Stimulated activated effector memory CD8-positive, alpha-beta T cell treated with anti-CD3 and anti-CD28 coated beads, Interleukin-12 subunit alpha, Interleukin-12 subunit beta, amount 100 ng/mL, for 72 hours (primary cell): ENCODE results near the gene PAEP.

ENCODE experiments used
- ATAC-seq: fragments of 150-1000 bp; cut with Tn5 transposase; 2 replicates; pipeline ENCODE4 v1.10.0; 2021
- DNase-seq, 2 donors: peaks; one replicate each; pipeline ENCODE4 v3.0.0; 2021 to 2022; ENCODE audit warnings: low spot score in 2 of 2
- H3K27ac Mint-ChIP-seq: one replicate; pipeline ENCODE4 v1.8.0; 2022; ENCODE audit warnings: mild to moderate bottlenecking, mixed read lengths
- H3K36me3 Mint-ChIP-seq: one replicate; pipeline ENCODE4 v1.8.0; 2022; ENCODE audit warnings: mild to moderate bottlenecking, mixed read lengths
- H3K4me1 Mint-ChIP-seq: one replicate; pipeline ENCODE4 v1.8.0; 2022; ENCODE audit warnings: mixed read lengths
- H3K4me3 Mint-ChIP-seq: one replicate; pipeline ENCODE4 v1.8.0; 2022; ENCODE audit warnings: mild to moderate bottlenecking, mixed read lengths
- H3K9me3 Mint-ChIP-seq: one replicate; pipeline ENCODE4 v1.8.0; 2022; ENCODE audit warnings: mixed read lengths

The PAEP gene

GRCh38 chr9:135607401-135608293 is 46.1 kb downstream of the PAEP start:
- ATAC-seq (no peak), DNase-seq (peak in 1 of 2 donors; percentile 34)
- Mint-ChIP-seq H3K36me3 (peaks cover 5% of the 10 kb centered on the region), H3K4me3 (no peak overlapping the region), H3K27ac (no peak overlapping the region), H3K4me1 (no peaks in the 10 kb centered on the region), H3K9me3 (no peaks in the 10 kb centered on the region)

DNA sequence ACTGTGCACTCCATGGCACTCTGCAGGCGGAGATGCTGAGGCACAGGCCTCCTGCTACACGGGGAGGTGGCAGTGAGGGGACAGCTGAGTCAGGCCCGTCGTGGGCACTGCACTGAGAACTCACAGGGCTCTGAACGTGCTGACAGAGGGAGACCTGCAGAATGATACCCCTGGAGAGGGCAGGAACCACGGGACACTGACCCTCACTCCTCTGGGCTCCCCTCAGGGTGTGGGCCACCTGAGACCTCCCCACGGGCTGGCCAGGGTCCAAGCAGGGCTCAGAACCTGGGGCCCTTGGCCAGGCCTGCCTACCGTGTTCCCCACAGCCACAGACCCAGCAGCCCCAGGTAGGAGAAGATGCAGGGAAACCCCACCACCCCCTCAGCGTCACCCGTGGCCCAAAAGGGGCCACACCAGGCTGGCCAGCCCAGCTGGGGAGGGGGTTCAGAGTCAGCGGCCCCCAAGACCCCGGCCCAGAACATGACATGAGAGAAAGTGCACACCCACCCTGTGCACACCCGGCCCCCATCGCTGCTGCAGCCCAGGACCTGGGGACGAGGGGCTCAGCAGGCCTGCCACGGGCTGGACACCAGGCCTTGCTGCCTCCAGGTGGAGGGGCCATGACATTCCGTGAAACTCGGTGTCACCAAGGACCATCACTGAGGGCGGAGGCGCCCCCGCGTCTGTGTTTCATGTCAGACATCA is 46.9 kb downstream of the PAEP start:
- H3K4me3 Mint-ChIP-seq: no peak overlapping the region
- ATAC-seq: no peak
- peak in 1 of 2 donors; percentile 22 for DNase-seq
- no peak overlapping the region for H3K27ac Mint-ChIP-seq
- H3K36me3 Mint-ChIP-seq: peaks cover 5% of the 10 kb centered on the region
- no peaks in the 10 kb centered on the region for H3K9me3 Mint-ChIP-seq
- no peaks in the 10 kb centered on the region for H3K4me1 Mint-ChIP-seq

DNA sequence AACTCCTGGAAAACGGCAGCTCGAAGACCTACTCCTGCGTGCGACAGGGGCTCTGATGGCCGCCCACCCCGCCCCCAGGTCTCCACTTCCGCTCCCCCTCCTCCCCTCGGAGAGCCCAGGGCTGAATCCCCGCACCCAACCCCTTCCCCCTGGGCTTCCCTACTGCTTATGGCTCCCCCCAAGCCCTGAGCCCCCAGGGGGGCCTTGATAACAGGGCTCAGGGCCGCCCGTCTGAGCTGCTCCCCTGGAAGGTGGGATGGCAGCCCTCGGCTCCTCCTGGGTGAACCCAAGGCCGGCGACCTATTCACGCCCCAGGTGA is 47.4 kb downstream of the PAEP start:
- ATAC-seq (no peak), DNase-seq (no peak)
- peaks cover 5% of the 10 kb centered on the region for H3K36me3 Mint-ChIP-seq
- no peak overlapping the region for H3K4me3 Mint-ChIP-seq
- H3K4me1 Mint-ChIP-seq: no peaks in the 10 kb centered on the region
- no peaks in the 10 kb centered on the region for H3K9me3 Mint-ChIP-seq
- no peak overlapping the region for H3K27ac Mint-ChIP-seq

DNA sequence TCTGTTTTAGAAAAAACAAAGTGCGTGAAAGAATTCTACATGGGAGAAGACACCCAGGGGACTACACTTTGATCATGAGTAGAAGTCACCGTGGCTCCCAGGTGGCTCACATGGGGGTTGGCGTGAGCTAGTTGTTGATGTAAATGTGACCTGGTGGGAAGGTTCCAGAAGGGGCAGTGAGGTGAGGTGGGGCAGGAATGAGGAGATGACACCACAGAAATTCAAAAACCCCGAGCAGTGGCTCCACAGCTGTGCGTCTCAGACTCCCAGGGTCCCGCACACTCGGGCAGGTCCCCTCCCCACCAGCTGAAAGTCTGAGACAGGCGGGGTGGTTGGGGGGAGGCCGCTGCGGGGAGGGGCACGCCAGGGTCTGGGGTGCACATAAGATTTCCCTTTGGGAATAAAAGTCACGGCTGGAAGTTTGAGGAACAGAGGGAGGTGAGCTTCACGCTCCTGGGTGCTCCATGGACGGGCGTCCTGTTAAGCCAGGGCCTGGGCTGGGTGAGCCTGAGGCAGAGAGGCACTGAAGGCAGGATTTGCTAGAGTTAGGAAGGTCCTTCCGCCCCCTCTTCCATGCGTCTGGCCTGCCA is 47.9 kb downstream of the PAEP start:
- Mint-ChIP-seq H3K36me3 (peaks cover 5% of the 10 kb centered on the region), H3K4me1 (no peaks in the 10 kb centered on the region), H3K9me3 (no peaks in the 10 kb centered on the region), H3K4me3 (no peak overlapping the region), H3K27ac (no peak overlapping the region)
- DNase-seq: peak in 1 of 2 donors; percentile 17
- no peak for ATAC-seq

DNA sequence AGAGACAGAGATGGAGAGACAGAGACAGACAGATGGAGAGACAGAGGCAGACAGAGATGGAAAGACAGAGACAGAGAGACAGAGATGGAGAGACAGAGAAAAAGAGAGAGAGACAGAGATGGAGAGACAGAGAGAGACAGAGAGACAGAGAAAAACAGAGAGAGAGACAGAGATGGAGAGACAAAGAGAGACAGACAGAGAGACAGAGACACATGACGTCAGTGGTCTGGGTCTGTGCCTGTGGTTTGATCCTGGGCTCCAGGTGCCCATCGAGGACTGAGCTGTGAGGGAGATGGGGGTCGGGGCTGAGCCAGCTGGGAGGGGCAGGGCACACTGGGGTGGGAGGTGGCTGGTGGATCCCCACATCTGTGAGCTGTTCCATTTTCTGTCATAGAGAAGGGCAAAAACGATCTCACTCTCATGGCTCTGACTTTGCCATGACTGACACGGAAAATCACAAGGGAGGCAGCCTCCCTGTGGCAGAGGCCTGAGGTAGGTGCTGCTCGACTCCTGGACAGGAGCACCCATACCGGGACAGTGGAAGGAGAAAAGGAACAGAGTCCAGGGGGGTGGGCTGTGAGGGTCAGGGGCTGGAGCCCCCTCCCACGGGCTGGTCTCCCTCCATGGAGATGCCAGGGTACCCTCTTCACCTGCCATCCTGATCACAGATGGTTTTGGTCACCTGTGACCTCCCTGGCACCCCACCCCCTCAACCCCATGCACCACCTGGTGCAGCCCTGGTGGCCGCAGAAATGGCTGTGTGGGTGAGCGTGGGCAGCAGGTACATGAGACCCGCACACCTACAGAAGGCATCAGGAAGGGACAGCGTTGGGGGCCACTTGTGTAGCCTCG is 49.0 kb downstream of the PAEP start:
- no peak overlapping the region for H3K27ac Mint-ChIP-seq
- no peaks in the 10 kb centered on the region for H3K4me1 Mint-ChIP-seq
- peaks cover 5% of the 10 kb centered on the region for H3K36me3 Mint-ChIP-seq
- no peak overlapping the region for H3K4me3 Mint-ChIP-seq
- no peaks in the 10 kb centered on the region for H3K9me3 Mint-ChIP-seq
- ATAC-seq (no peak), DNase-seq (peak in 1 of 2 donors; percentile 17)

DNA sequence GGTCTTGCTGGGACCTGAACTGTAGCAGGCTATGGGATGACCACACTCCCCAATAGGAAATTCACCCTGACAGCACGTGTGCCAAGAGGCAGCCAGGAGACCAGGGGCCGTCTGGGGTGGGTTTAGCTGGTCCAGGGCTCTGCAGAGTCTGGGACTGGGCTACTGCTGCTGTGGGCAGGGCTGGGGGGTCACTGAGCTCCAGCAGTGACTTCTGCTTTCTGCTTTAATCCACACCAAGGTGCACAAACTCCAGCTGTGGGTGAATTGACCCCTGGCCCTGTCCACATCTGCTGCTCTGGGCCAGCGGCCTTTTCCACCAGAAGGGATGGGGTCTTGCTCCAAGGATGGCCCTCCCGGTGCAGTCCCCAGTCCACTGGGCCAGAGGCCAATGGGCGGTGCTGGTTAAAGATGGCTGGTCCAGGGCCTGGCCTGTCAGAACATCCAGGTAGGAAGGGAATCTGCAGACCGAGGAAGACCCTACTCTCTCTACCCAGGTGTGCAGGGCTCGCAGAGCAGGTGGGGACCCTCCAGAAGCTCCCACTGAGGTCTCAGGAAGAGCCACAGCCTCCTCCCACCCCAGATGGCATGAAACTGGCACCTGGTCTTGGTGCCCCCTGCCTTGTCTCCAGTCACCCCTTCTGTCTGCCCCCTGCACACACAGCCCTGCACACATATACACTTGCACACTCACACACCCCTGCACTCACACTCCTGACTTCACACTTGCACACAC is 49.8 kb downstream of the PAEP start:
- DNase-seq: no peak
- H3K36me3 Mint-ChIP-seq: peaks cover 5% of the 10 kb centered on the region
- H3K27ac Mint-ChIP-seq: no peak overlapping the region
- no peaks in the 10 kb centered on the region for H3K4me1 Mint-ChIP-seq
- H3K4me3 Mint-ChIP-seq: no peak overlapping the region
- no peak for ATAC-seq
- H3K9me3 Mint-ChIP-seq: no peaks in the 10 kb centered on the region

DNA sequence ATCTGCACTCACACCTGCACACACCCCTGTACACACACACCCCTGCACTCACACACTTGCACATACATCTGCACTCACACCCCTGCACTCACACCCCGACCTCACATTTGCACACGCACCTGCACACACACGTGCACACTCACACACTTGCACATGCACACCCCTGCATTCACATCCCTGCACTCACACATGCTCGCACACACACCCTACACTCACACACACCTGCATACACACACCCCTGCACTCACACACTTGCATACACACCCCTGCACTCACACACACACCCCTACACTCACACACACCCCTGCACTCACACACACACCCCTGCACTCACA is 50.3 kb downstream of the PAEP start:
- DNase-seq (no peak), ATAC-seq (no peak)
- Mint-ChIP-seq H3K27ac (no peak overlapping the region), H3K4me1 (no peaks in the 10 kb centered on the region), H3K9me3 (no peaks in the 10 kb centered on the region), H3K4me3 (no peak overlapping the region), H3K36me3 (peaks cover 5% of the 10 kb centered on the region)

DNA sequence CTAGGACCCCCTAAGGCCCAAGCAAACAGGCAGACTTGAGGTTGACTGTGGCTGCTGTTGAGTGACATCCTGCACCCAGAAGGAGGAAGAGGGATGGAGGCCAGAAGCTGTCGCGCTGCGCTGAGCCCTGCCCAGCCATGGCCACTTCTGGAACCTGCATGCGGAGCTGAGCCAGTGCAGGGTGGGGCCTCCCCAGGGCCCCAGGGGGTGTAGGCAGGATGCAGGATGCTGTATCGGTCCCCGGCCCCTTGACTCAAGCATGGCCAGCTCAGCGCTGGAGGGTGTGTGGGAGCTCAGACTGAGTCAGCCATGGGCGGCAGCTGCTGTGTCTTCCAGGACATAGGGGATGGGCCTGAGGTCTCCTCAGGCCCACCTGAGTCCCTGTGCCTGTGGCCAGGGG is 50.9 kb downstream of the PAEP start:
- no peak for DNase-seq
- H3K27ac Mint-ChIP-seq: no peak overlapping the region
- H3K4me1 Mint-ChIP-seq: no peaks in the 10 kb centered on the region
- no peak for ATAC-seq
- no peak overlapping the region for H3K4me3 Mint-ChIP-seq
- peaks cover 5% of the 10 kb centered on the region for H3K36me3 Mint-ChIP-seq
- H3K9me3 Mint-ChIP-seq: no peaks in the 10 kb centered on the region

GRCh38 chr9:135612981-135613910 is 51.7 kb downstream of the PAEP start:
- H3K4me1 Mint-ChIP-seq: no peaks in the 10 kb centered on the region
- H3K36me3 Mint-ChIP-seq: peaks cover 5% of the 10 kb centered on the region
- H3K4me3 Mint-ChIP-seq: no peak overlapping the region
- no peak for ATAC-seq
- H3K9me3 Mint-ChIP-seq: no peaks in the 10 kb centered on the region
- H3K27ac Mint-ChIP-seq: no peak overlapping the region
- no peak for DNase-seq

GRCh38 chr9:135613946-135614805 is 52.6 kb downstream of the PAEP start:
- H3K27ac Mint-ChIP-seq: no peak overlapping the region
- H3K4me3 Mint-ChIP-seq: no peak overlapping the region
- H3K4me1 Mint-ChIP-seq: no peaks in the 10 kb centered on the region
- DNase-seq (no peak), ATAC-seq (no peak)
- H3K9me3 Mint-ChIP-seq: no peaks in the 10 kb centered on the region
- peaks cover 5% of the 10 kb centered on the region for H3K36me3 Mint-ChIP-seq

DNA sequence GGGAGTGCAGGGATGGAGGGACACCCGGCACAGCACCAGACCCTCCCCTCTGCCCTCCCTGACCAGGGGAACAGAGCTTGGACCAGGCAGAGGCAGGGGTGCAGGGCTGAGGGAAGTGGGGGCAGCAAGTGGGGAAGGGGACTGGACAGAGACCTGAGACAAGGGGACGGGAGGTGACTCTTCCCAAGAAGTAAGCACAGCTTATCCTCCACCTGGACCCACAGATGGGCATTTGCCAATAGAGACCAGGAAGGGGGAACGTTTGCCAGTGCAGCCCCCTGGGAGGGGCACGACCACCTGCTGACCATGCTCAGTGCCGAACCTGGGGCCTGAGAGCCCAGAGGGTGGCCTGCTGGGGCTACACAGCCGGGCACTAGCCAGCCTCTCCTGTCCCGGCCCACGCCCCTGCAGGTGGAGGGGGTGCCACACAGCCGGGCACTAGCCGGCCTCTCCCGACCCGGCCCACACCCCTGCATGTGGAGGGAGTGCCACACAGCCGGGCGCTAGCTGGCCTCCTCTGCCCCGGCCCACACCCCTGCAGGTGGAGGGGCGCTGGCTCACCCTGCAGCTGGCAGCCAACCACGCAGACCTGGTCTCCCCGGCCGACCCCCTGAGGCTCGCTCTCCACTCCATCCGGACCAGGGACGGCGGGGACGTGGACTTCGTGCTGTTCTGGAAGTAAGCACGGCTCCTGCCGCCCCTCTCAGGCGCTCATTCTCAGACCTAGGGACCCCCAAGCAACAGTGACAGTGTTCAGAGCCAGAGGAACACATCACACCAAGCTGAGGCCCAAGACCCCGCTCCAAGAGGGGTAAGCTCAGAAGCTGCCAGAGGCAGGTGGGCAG is 53.5 kb downstream of the PAEP start:
- Mint-ChIP-seq H3K27ac (no peak overlapping the region), H3K36me3 (peaks cover 5% of the 10 kb centered on the region)
- DNase-seq: no peak

DNA sequence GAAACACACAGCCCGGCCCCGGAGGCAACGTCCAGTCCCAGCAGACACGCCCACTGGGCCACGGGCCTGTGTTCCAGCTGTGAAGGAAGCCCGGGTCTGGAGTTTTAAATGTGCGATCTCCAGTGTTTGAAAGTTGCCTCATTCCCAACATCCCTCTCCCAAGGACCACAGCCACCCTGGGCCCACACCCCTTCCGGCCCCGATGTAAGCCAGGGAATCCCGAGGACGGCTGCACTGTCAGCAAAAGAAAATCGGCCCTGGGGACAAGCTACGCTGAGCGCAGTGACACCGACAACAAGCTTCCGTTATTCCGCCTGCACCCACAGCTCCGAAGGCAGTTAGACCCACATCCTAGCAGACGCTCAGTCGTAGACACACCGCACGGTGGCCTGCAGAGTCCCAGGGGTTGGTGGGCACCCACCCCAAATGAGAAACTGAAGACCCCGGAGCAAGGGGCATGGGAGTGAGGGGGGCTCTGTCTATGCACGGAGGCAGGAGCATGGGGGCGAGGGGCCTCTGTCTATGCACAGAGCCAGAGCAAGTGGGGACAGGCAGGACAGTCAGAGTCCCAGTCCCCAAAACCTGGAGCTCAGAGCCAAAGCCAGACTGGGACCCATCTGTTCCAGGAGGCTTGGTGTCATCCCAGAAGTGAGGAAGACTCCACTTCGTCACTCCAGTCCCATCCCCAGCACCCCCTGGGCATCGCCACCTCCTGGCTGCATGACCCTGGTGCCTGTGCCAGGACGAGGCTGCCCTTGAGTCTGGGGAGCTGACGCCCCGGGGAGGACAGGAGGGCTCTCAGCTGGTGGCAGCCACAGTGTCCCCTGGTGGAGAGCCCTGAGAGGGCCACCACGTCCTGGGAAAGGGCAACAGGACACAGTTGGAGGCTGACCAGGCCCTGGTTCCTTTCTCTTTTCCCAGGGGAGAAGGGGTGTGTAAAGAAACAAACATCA is 54.4 kb downstream of the PAEP start:
- H3K4me3 Mint-ChIP-seq: no peak overlapping the region
- H3K27ac Mint-ChIP-seq: no peak overlapping the region
- no peak for ATAC-seq
- H3K9me3 Mint-ChIP-seq: no peaks in the 10 kb centered on the region
- H3K4me1 Mint-ChIP-seq: no peaks in the 10 kb centered on the region
- peaks cover 5% of the 10 kb centered on the region for H3K36me3 Mint-ChIP-seq
- no peak for DNase-seq

More for the DNA sequence above, 53.5 kb downstream of the PAEP start:
- Mint-ChIP-seq H3K4me1 (no peaks in the 10 kb centered on the region), H3K9me3 (no peaks in the 10 kb centered on the region), H3K4me3 (no peak overlapping the region)
- peak; percentile 5 for ATAC-seq
